Measurements from ENCODE around the gene ATG101. TPM values are rescaled to one million over a fixed set of nuclear protein-coding genes. Genes with fewer than 3 reads are reported as not detected.

ATG101 gene
- total and polyA plus RNA-seq, 2 experiments from 2014 or later: 27.7 to 60.3 TPM

GRCh38 chr12:52080403-52081251 is 10.8 kb downstream of the ATG101 start:
- Histone ChIP-seq H3K27me3 (ENCODE audit: insufficient read depth) (peaks cover 12% of the 10 kb centered on the region; the same call in 1 of the 2 replicates), H4K20me1 (replicated peaks; ENCODE audit: insufficient read depth) (peaks cover 11% of the 10 kb centered on the region), H3K4me1 (ENCODE audit: insufficient read depth) (peaks cover 41% of the 10 kb centered on the region; the same call in 1 of the 2 replicates), H3K4me3 (peak overlapping the region; percentile 59), H3K4me2 (peak overlapping the region; percentile 84), H3K9me2 (ENCODE audit: insufficient read depth) (no peaks in the 10 kb centered on the region), H3K27ac (ENCODE audit: low read depth) (no peak overlapping the region), H2AFZ (no peak overlapping the region), H3F3A (replicated peaks; ENCODE audit: low read depth) (0 out of 2 replicates have a peak, but pooled peaks cover 11% of the 10 kb centered on the region), H3K36me3 (ENCODE audit: insufficient read depth) (no peaks in the 10 kb centered on the region), H3K79me2 (replicated peaks; ENCODE audit: insufficient read depth) (peaks cover 4% of the 10 kb centered on the region; the same call in 1 of the 2 replicates)
- TF ChIP-seq EZH2phosphoT487 (IDR thresholded peaks at IDR 0.05; ENCODE audit: unreplicated experiment) (no peak), NANOG (IDR thresholded peaks at IDR 0.05; ENCODE audit: borderline replicate concordance) (no peak), CREB1 (CRISPR knock-in tag; IDR thresholded peaks at IDR 0.05; ENCODE audit: low read depth) (no peak), STAT1 (IDR thresholded peaks at IDR 0.05; ENCODE audit: unreplicated experiment) (no peak), ZNF114 (CRISPR knock-in tag; IDR thresholded peaks at IDR 0.05) (no peak), JUNB (IDR thresholded peaks at IDR 0.05; ENCODE audit: unreplicated experiment) (no peak), POLR2AphosphoS5 (IDR thresholded peaks at IDR 0.05; ENCODE audit: low read depth) (no peak), EZH2 (IDR thresholded peaks at IDR 0.05; ENCODE audit: low read depth, unreplicated experiment) (no peak), REST (IDR thresholded peaks at IDR 0.05; ENCODE audit: unreplicated experiment) (no peak), CTCF (conservative IDR thresholded peaks at IDR 0.05; ENCODE audit: low read depth in 2 of 2) (no peak), ZNF462 (CRISPR knock-in tag; IDR thresholded peaks at IDR 0.05) (no peak), ZNF331 (CRISPR knock-in tag; IDR thresholded peaks at IDR 0.05; ENCODE audit: low read depth) (no peak), ETS1 (IDR thresholded peaks at IDR 0.05) (no peak)
- Mint-ChIP-seq H3K36me3 (ENCODE audit: low read depth) (peaks cover 31% of the 10 kb centered on the region), H3K9me3 (no peaks in the 10 kb centered on the region), H3K27me3 (ENCODE audit: insufficient read depth, low read depth, poor library complexity) (peaks cover 14% of the 10 kb centered on the region), H3K4me3 (peak overlapping the region; percentile 11; the same call in 1 of the 3 replicates), H3K4me1 (peaks cover 38% of the 10 kb centered on the region), H3K27ac (no peak overlapping the region)
- DNase-seq (ENCODE audit: low spot score) (no peak), ATAC-seq (no peak)
